Ovary (tissue), 9 donors: Measurements from ENCODE around the gene TMTC2. TPM values are rescaled to one million over a fixed set of nuclear protein-coding genes. Genes with fewer than 3 reads are reported as not detected.

Experiments used
- DNase-seq, 5 donors: peaks; one replicate each; pipeline ENCODE4 v3.0.0-alpha.2; 2019 to 2020
- H3K27ac ChIP-seq, 2 donors: fragments of 200-600 bp; one replicate each; pipeline versions ENCODE4 v1.5.1 to v1.8.0; 2019 to 2022
- H3K27me3 ChIP-seq: fragments of 200-600 bp; one replicate; pipeline ENCODE4 v1.8.0; 2022
- H3K36me3 ChIP-seq: fragments of 200-600 bp; sonication (generic); one replicate; pipeline ENCODE4 v1.5.1; 2019
- H3K4me1 ChIP-seq: one replicate; pipeline ENCODE4 v1.8.1; 2013; ENCODE audit warnings: mild to moderate bottlenecking, moderate library complexity; ENCODE audit not compliant: insufficient read depth
- H3K4me3 ChIP-seq: fragments of 200-600 bp; sonication (generic); one replicate; pipeline ENCODE4 v1.5.1; 2017
- H3K9me3 ChIP-seq, 2 donors: fragments of 200-600 bp in 1 of 2; sonication (generic) in 1 of 2; one replicate each; pipeline versions ENCODE4 v1.5.1 to v1.8.1; 2013 to 2019; ENCODE audit warnings: mild to moderate bottlenecking in 1 of 2, moderate library complexity in 1 of 2
- EP300 ChIP-seq: sonication (generic); formaldehyde crosslinking; IDR thresholded peaks from one replicate; pipeline ENCODE4 v1.6.1; 2017; ENCODE audit warnings: antibody characterized with exemption
- POLR2A ChIP-seq: fragments of 450-650 bp; IDR thresholded peaks from one replicate; pipeline ENCODE4 v1.6.1; 2017; ENCODE audit warnings: antibody characterized with exemption, mild to moderate bottlenecking, moderate library complexity
- WGBS, 3 donors: extraction: QIAGEN DNeasy Blood & Tissue Kit in 1 of 3; methylation state at CpG; one replicate each; pipeline versions ENCODE4 v1.1.5 to v1.1.7; 2013 to 2017; 5-methylcytosine and 5-hydroxymethylcytosine counted together
- intact Hi-C, 4 donors: fragments of 100-400 bp; cut with DNase I; formaldehyde crosslinking; loops; one replicate each; pipeline versions ENCODE4 v1.11.0 to v1.15.1; 2022 to 2023
- polyA plus RNA-seq, 2 donors: library from polyadenylated mRNA; stranded (reverse); fragments of 200-250 nt in 1 of 2; fragments of 350-450 nt in 1 of 2; fragmentation: Illumina TruSeq in 1 of 2; extraction: RNeasy Lipid Tissue Mini Kit (QIAGEN cat#74804) in 1 of 2; gene quantifications; one replicate each; pipeline ENCODE4 v1.2.3, GENCODE V29; 2013 to 2014
- total RNA-seq, 7 donors: library from RNA; depleted of rRNA in 2 of 7; stranded (reverse); fragments of >200 nt in 2 of 7; fragmentation: NEBNext Ultra II Directional in 3 of 7; extraction: Animal tissue kit (Norgen Biotek cat#: 25700) in 3 of 7; gene quantifications; one replicate each; pipeline versions ENCODE4 v1.1.0 to v1.2.4, GENCODE V29; 2016 to 2023
- TF ChIP-seq, protein P1 (sequence below), 3 donors: fragments of 450-650 bp in 2 of 3; fragments of 200-600 bp in 1 of 3; IDR thresholded peaks; one replicate each; pipeline versions ENCODE4 v1.5.1 to v1.8.0; 2016 to 2022; ENCODE audit warnings: antibody characterized with exemption in 3 of 3, mild to moderate bottlenecking in 1 of 3
- donor health status: DM: no; HTN: no; CAD: no; lungs with moderate emphysema.
- donor health status: DM: no; HTN: no; CAD: no.
- donor health status: Bipolar disorder and iron deficiency.
- donor health status: DM: yes; HTN: yes; CAD: no.
- donor health status: DM: no; HTN: no; CAD: no.
- donor health status: DM: yes; HTN: yes; CAD: no.

TMTC2 gene
- total and polyA plus RNA-seq, 9 donors, result 2.0 to 22.6 (median 5.6) TPM

DNA sequence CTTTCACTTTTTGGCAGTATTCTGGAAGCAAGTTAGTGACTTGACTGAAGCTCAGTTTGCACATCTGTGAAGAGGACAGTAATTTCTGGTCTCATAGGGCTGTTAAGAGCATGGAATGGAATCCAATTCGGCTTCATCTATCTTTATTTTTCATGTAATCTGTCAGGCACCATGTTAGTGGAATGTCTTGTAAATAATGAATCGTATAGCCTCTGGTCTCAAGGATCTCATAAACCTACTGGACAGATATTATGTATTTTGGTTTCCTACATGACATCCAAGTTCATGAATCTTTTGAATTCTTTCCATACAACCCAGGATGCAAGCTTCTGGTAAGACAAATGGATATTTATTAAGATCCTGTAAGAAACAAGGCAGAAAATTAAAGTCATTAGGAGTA lies 24.0 kb downstream of the TMTC2 start:
- intact Hi-C loops, result no loop called here
- WGBS, 3 donors, result 86 to 90% (median 89%) methylated on average over 2 of the region's 2 CpGs
- Histone ChIP-seq H3K27ac (no peak overlapping the region), H3K4me3 (no peak overlapping the region), H3K4me1 (peaks cover 10% of the 10 kb centered on the region), H3K9me3 (no peaks in the 10 kb centered on the region), H3K36me3 (no peaks in the 10 kb centered on the region), H3K27me3 (no peaks in the 10 kb centered on the region)
- no peak for DNase-seq
- no peak for TF ChIP-seq EP300

DNA sequence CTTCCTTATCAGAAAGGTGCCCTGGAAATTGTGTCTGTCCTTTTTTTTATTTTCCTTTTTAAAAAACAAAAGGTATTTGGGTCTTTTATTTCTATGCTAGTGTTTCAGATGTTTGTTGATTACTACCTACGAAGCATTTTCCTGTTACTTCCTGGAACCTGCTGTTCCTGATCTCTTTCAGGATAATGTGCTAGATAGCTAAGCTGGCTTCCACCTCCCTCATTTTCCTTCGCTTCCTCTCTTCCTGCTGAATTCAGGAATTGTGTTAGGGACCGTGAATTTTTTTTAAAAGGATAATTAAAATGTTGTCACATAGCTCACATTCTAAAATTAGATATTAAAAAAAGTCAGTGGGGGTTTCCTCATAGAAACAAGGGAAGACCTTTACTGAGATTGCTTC lies 27.7 kb downstream of the TMTC2 start:
- WGBS, 3 donors, result 83 to 89% (median 87%) methylated on average over 3 of the region's 3 CpGs
- Histone ChIP-seq H3K9me3 (no peaks in the 10 kb centered on the region), H3K4me3 (no peak overlapping the region), H3K36me3 (no peaks in the 10 kb centered on the region), H3K27me3 (no peaks in the 10 kb centered on the region), H3K27ac (no peak overlapping the region), H3K4me1 (no peaks in the 10 kb centered on the region)
- intact Hi-C loops, result no loop called here
- no peak for TF ChIP-seq EP300
- no peak for TF ChIP-seq POLR2A
- TF ChIP-seq, protein P1, sequence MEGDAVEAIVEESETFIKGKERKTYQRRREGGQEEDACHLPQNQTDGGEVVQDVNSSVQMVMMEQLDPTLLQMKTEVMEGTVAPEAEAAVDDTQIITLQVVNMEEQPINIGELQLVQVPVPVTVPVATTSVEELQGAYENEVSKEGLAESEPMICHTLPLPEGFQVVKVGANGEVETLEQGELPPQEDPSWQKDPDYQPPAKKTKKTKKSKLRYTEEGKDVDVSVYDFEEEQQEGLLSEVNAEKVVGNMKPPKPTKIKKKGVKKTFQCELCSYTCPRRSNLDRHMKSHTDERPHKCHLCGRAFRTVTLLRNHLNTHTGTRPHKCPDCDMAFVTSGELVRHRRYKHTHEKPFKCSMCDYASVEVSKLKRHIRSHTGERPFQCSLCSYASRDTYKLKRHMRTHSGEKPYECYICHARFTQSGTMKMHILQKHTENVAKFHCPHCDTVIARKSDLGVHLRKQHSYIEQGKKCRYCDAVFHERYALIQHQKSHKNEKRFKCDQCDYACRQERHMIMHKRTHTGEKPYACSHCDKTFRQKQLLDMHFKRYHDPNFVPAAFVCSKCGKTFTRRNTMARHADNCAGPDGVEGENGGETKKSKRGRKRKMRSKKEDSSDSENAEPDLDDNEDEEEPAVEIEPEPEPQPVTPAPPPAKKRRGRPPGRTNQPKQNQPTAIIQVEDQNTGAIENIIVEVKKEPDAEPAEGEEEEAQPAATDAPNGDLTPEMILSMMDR (IDR thresholded peaks at IDR 0.05), result no peak
- DNase-seq, result no peak

DNA sequence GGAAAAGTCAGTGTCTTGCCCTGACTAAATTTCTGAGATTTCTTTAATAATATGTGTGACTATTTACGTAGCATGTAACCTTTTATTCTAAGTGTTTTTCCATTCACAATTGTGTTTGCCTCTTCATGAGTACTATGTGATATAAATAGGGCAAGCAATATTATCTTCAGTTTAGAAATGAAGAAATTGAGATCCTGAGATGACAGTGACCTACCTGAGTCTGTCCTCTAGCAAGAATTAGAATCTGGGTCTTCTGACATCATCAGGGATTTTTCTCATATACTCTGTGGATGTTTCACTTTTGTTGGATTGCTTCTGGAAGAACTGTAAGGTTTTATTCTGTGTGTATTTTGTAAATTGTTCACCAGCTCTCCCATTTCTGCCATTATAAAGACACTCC lies 35.0 kb downstream of the TMTC2 start:
- H3K27ac ChIP-seq, result no peak overlapping the region
- DNase-seq, result no peak
- TF ChIP-seq EP300, result no peak
- TF ChIP-seq, protein P1 (IDR thresholded peaks at IDR 0.05), result no peak
- no peak for TF ChIP-seq POLR2A
- H3K4me1 ChIP-seq, result no peaks in the 10 kb centered on the region
- 55 to 78% (median 69%) methylated on average over 1 of the region's 1 CpG for WGBS, 3 donors
- H3K36me3 ChIP-seq, result no peaks in the 10 kb centered on the region
- no peaks in the 10 kb centered on the region for H3K27me3 ChIP-seq
- H3K9me3 ChIP-seq, result no peaks in the 10 kb centered on the region
- H3K4me3 ChIP-seq, result no peak overlapping the region
- intact Hi-C loops, result no loop called here

DNA sequence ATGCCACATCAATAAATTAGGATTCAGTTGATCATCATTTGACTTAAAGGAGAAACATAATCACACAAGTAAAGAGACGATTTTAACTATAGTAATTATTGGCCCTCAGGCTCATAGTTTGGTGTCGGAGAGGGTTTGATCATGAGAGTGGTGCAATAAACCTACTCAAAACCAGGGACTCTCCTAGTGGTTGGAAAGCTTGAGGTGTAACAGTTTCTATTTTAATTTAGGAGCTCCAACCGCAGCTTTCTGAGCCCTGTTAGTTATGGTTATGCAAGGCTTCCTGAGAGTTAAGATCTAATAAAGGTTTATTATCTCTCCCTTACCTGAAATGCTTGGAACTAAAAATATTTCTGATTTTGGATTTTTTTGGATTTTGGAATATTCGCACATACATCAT lies 36.4 kb downstream of the TMTC2 start:
- H3K4me1 ChIP-seq, result no peaks in the 10 kb centered on the region
- no peaks in the 10 kb centered on the region for H3K27me3 ChIP-seq
- H3K4me3 ChIP-seq, result no peak overlapping the region
- H3K36me3 ChIP-seq, result no peaks in the 10 kb centered on the region
- H3K27ac ChIP-seq, result no peak overlapping the region
- no peaks in the 10 kb centered on the region for H3K9me3 ChIP-seq
- no peak for DNase-seq
- intact Hi-C loops, result no loop called here
- 95 to 97% (median 97%) methylated on average over 4 of the region's 4 CpGs for WGBS, 3 donors
- TF ChIP-seq, protein P1 (IDR thresholded peaks at IDR 0.05), result no peak
- TF ChIP-seq POLR2A (no peak), EP300 (no peak)

DNA sequence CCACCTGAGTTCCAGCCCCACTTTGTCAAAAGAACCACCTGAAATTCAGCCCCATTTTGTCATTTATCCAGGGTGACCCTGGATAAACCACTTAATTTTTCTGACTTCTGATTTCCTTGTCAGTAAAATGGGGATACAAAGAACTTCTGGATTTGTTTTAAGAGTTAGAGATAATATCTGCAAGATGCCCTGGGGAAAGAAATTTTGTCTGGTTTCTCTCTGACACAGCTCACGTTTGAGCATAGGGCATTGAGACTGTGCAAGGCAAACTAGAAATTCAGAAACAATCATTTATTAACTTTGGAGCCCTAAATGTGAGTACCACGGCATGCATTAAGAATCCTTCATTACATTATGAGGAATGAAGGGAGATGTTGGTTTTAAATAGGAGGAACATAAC lies 37.2 kb downstream of the TMTC2 start:
- no peaks in the 10 kb centered on the region for H3K27me3 ChIP-seq
- no peaks in the 10 kb centered on the region for H3K4me1 ChIP-seq
- TF ChIP-seq EP300 (no peak), POLR2A (no peak)
- TF ChIP-seq, protein P1 (IDR thresholded peaks at IDR 0.05), result no peak
- WGBS, 3 donors, result 85 to 90% (median 88%) methylated on average over 2 of the region's 2 CpGs
- intact Hi-C loops, result no loop called here
- DNase-seq, result no peak
- H3K27ac ChIP-seq, result no peak overlapping the region
- no peaks in the 10 kb centered on the region for H3K9me3 ChIP-seq
- H3K4me3 ChIP-seq, result no peak overlapping the region
- H3K36me3 ChIP-seq, result no peaks in the 10 kb centered on the region
